ENCODE results near the gene JMJD7.

Gene JMJD7

GRCh38 chr15:41801185-41801584 is 26.7 kb upstream of the JMJD7 start:
- no peak for DNase-seq (ENCODE audit: low spot score)

GRCh38 chr15:41801850-41802455 is 25.9 kb upstream of the JMJD7 start:
- DNase-seq (ENCODE audit: low spot score): no peak

- no peak for DNase-seq (ENCODE audit: low spot score)
These were observed 23.5 kb upstream of the JMJD7 start for GRCh38 chr15:41804361-41804760.

- DNase-seq (ENCODE audit: low spot score): no peak
These were observed 22.8 kb upstream of the JMJD7 start for GRCh38 chr15:41804916-41805666.

- DNase-seq (ENCODE audit: low spot score): no peak
These were observed 22.2 kb upstream of the JMJD7 start for GRCh38 chr15:41805711-41806110.

GRCh38 chr15:41806291-41807181 is 21.4 kb upstream of the JMJD7 start:
- DNase-seq (ENCODE audit: low spot score): no peak

- no peak for DNase-seq (ENCODE audit: low spot score)
These were observed 18.8 kb upstream of the JMJD7 start for GRCh38 chr15:41809121-41809520.

- no peak for DNase-seq (ENCODE audit: low spot score)
These were observed 18.2 kb upstream of the JMJD7 start for GRCh38 chr15:41809526-41810220.

GRCh38 chr15:41810651-41811431 is 17.1 kb upstream of the JMJD7 start:
- DNase-seq (ENCODE audit: low spot score): no peak

- peak; percentile 79 for DNase-seq (ENCODE audit: low spot score)
These were observed 16.3 kb upstream of the JMJD7 start for GRCh38 chr15:41811432-41812195.

- DNase-seq (ENCODE audit: low spot score): no peak
These were observed 15.0 kb upstream of the JMJD7 start for GRCh38 chr15:41812820-41813375.

GRCh38 chr15:41813426-41813825 is 14.5 kb upstream of the JMJD7 start:
- no peak for DNase-seq (ENCODE audit: low spot score)

GRCh38 chr15:41814534-41814933 is 13.4 kb upstream of the JMJD7 start:
- no peak for DNase-seq (ENCODE audit: low spot score)

GRCh38 chr15:41816788-41817187 is 11.1 kb upstream of the JMJD7 start:
- DNase-seq (ENCODE audit: low spot score): no peak

- DNase-seq (ENCODE audit: low spot score): no peak
These were observed 10.6 kb upstream of the JMJD7 start for GRCh38 chr15:41817327-41817726.

GRCh38 chr15:41817781-41818180 is 10.1 kb upstream of the JMJD7 start:
- DNase-seq (ENCODE audit: low spot score): no peak

GRCh38 chr15:41819455-41820050 is 8.3 kb upstream of the JMJD7 start:
- no peak for DNase-seq (ENCODE audit: low spot score)

- no peak for DNase-seq (ENCODE audit: low spot score)
These were observed 7.0 kb upstream of the JMJD7 start for GRCh38 chr15:41820791-41821423.

GRCh38 chr15:41821831-41822230 is 6.1 kb upstream of the JMJD7 start:
- DNase-seq (ENCODE audit: low spot score): no peak
